Endothelial cell of umbilical vein (primary cell): ENCODE data around the gene SLC6A19. TPM values are rescaled to one million over a fixed set of nuclear protein-coding genes. Genes with fewer than 3 reads are reported as not detected.

ENCODE experiments used
- BruUV-seq: library from RNA; stranded (reverse); fragments of 400-500 nt; replicated peaks from 2 replicates; lab custom pipeline; 2021; lab: Mats Ljungman, UMichigan
- CTCF ChIA-PET: fragments of 300-600, 350-600 bp; sonication (Branson Sonifier 250); formaldehyde crosslinking; loops from one replicate; lab custom pipeline; 2021; ENCODE audit warnings: antibody characterized with exemption, inconsistent platforms; lab: Charles Lee
- POLR2A ChIA-PET: fragments of 300-600, 350-600 bp; sonication (Branson Sonifier 250); formaldehyde crosslinking; loops from one replicate; lab custom pipeline; 2021; ENCODE audit warnings: antibody characterized with exemption, inconsistent platforms; lab: Charles Lee
- DNase-seq: peaks from one replicate; pipeline ENCODE4 v3.0.0-alpha.2; 2011; ENCODE audit warnings: low read depth, low spot score
- FAIRE-seq: peaks from 2 replicates; lab custom pipeline; 2011; peaks lifted over from hg19 to GRCh38; lab: Jason Lieb, UNC
- H2AFZ ChIP-seq: 2 replicates; pipeline ENCODE4 v1.6.0; 2012; ENCODE audit warnings: low read depth, low read length, control low read depth, inconsistent platforms
- H3K27ac ChIP-seq: 2 replicates; pipeline ENCODE4 v1.5.1; 2011; ENCODE audit warnings: low read depth, mild to moderate bottlenecking, control low read depth, low read length, moderate library complexity; ENCODE audit not compliant: insufficient read depth
- H3K27me3 ChIP-seq, 2 experiments: 2 replicates each; pipeline versions ENCODE4 v1.6.0 to v1.6.1; 2011; ENCODE audit warnings: low read length in 2 of 2, mixed read lengths in 1 of 2; ENCODE audit not compliant: control insufficient read depth in 2 of 2, insufficient read depth in 2 of 2
- H3K36me3 ChIP-seq, 2 experiments: 2 replicates in 1 of 2; 3 replicates in 1 of 2; pipeline ENCODE4 v1.5.1; 2011; ENCODE audit warnings: low read length in 2 of 2, mild to moderate bottlenecking in 1 of 2, moderate library complexity in 1 of 2; ENCODE audit not compliant: control insufficient read depth in 2 of 2, insufficient read depth in 2 of 2; ENCODE audit errors: extremely low read depth in 1 of 2
- H3K4me1 ChIP-seq: 3 replicates; pipeline ENCODE4 v1.5.1; 2011; ENCODE audit warnings: mild to moderate bottlenecking, low read length; ENCODE audit not compliant: control insufficient read depth, insufficient read depth; ENCODE audit errors: extremely low read depth
- H3K4me2 ChIP-seq: 2 replicates; pipeline ENCODE4 v1.6.1; 2011; ENCODE audit warnings: low read length, control low read depth, mixed read lengths; ENCODE audit not compliant: insufficient read depth
- H3K4me3 ChIP-seq, 3 experiments: fragments of 200-600 bp in 1 of 3; sonication (generic), shearing (Covaris generic) in 1 of 3; replicated peaks in 1 of 3; 2 replicates each; pipeline ENCODE4 v1.5.1; 2011 to 2016; ENCODE audit warnings: control low read depth in 3 of 3, low read length in 3 of 3, mild to moderate bottlenecking in 2 of 3, inconsistent platforms in 1 of 3, low read depth in 1 of 3, moderate library complexity in 1 of 3; ENCODE audit not compliant: insufficient read depth in 1 of 3
- H3K79me2 ChIP-seq: 2 replicates; pipeline ENCODE4 v1.6.0; 2012; ENCODE audit warnings: low read length, inconsistent platforms; ENCODE audit not compliant: control insufficient read depth, insufficient read depth
- H3K9ac ChIP-seq: replicated peaks from 2 replicates; pipeline ENCODE3; 2011; ENCODE audit warnings: low read length, control low read depth; ENCODE audit not compliant: insufficient read depth; ENCODE audit errors: extremely low read depth
- H3K9me1 ChIP-seq: replicated peaks from 3 replicates; pipeline ENCODE4 v1.6.0; 2011; ENCODE audit warnings: mild to moderate bottlenecking, low read length; ENCODE audit not compliant: control insufficient read depth, insufficient read depth; ENCODE audit errors: extremely low read depth
- H3K9me3 ChIP-seq: replicated peaks from 2 replicates; pipeline ENCODE4 v1.5.1; 2012; ENCODE audit warnings: low read length, inconsistent platforms; ENCODE audit not compliant: control insufficient read depth, insufficient read depth
- H4K20me1 ChIP-seq: replicated peaks from 2 replicates; pipeline ENCODE3; 2011; ENCODE audit warnings: mild to moderate bottlenecking, low read length; ENCODE audit not compliant: control insufficient read depth, insufficient read depth; ENCODE audit errors: extremely low read depth
- EZH2 ChIP-seq: IDR thresholded peaks from 2 replicates; pipeline ENCODE4 v1.6.1; 2012; ENCODE audit warnings: borderline replicate concordance, low read depth, mild to moderate bottlenecking, moderate library complexity, low read length, inconsistent platforms; ENCODE audit not compliant: severe bottlenecking
- FOS ChIP-seq: IDR thresholded peaks from 2 replicates; pipeline ENCODE4 v1.6.1; 2011; ENCODE audit warnings: mild to moderate bottlenecking, low read length, moderate library complexity, borderline replicate concordance; ENCODE audit not compliant: insufficient read depth
- GATA2 ChIP-seq: IDR thresholded peaks from 2 replicates; pipeline ENCODE4 v1.7.0; 2011; ENCODE audit warnings: low read depth, mild to moderate bottlenecking, moderate library complexity, mixed read lengths, low read length; ENCODE audit not compliant: insufficient read length, insufficient read depth
- JUN ChIP-seq: IDR thresholded peaks from 2 replicates; pipeline ENCODE4 v1.6.1; 2011; ENCODE audit warnings: borderline replicate concordance, low read depth; ENCODE audit not compliant: insufficient read length, insufficient read depth
- MYC ChIP-seq: IDR thresholded peaks from one replicate; pipeline ENCODE4 v1.6.1; 2011; ENCODE audit warnings: mild to moderate bottlenecking, low read depth, low read length
- POLR2A ChIP-seq: IDR thresholded peaks from 2 replicates; pipeline ENCODE4 v1.6.1; 2012; ENCODE audit warnings: low read depth, mild to moderate bottlenecking, control low read depth, low read length
- POLR2AphosphoS5 ChIP-seq: IDR thresholded peaks from 2 replicates; pipeline ENCODE4 v1.6.1; 2012; ENCODE audit warnings: low read depth, mild to moderate bottlenecking, control low read depth, low read length, moderate library complexity; ENCODE audit not compliant: insufficient read depth
- dilution Hi-C: fragments of 300-500 bp; cut with MboI; formaldehyde crosslinking; loops from one replicate; pipeline ENCODE4 v1.15.0; 2019; ENCODE audit warnings: low sequenced_read_pairs; ENCODE audit not compliant: extremely low pct_ligation_motif_present
- intact Hi-C: fragments of 100-400 bp; cut with micrococcal nuclease; formaldehyde crosslinking; loops from one replicate; pipeline ENCODE4 v1.10.0; 2022
- polyA plus RNA-seq, 4 experiments: library from polyadenylated mRNA; depleted of rRNA in 3 of 4; stranded (reverse) in 3 of 4; unstranded in 1 of 4; fragments of >200 nt; gene quantifications; 2 replicates each; pipeline versions ENCODE4 v1.2.1 to v1.2.3, GENCODE V29; 2011 to 2012; ENCODE audit warnings: missing spikeins in 1 of 4
- total RNA-seq: library from RNA; stranded (reverse); gene quantifications from 2 replicates; pipeline ENCODE4 v1.2.3, GENCODE V29; 2021
- TF ChIP-seq, protein P1 (sequence below), 2 donors: IDR thresholded peaks; 1 replicate in 1 of 2; 2 replicates in 1 of 2; pipeline ENCODE4 v1.5.1; 2011; ENCODE audit warnings: low read length in 2 of 2, mild to moderate bottlenecking in 2 of 2, moderate library complexity in 2 of 2, control low read depth in 1 of 2, inconsistent platforms in 1 of 2, low read depth in 1 of 2; ENCODE audit not compliant: insufficient read depth in 1 of 2; ENCODE audit errors: extremely low read depth in 1 of 2
- TF ChIP-seq, protein P2 (sequence below): IDR thresholded peaks from 2 replicates; pipeline ENCODE4 v1.6.1; 2011; ENCODE audit not compliant: insufficient read depth, insufficient read length

Gene SLC6A19
- total and polyA plus RNA-seq, 2 donors (not counting 3 experiments of a cell fraction or from before 2014, with no cell fraction given): not detected

DNA sequence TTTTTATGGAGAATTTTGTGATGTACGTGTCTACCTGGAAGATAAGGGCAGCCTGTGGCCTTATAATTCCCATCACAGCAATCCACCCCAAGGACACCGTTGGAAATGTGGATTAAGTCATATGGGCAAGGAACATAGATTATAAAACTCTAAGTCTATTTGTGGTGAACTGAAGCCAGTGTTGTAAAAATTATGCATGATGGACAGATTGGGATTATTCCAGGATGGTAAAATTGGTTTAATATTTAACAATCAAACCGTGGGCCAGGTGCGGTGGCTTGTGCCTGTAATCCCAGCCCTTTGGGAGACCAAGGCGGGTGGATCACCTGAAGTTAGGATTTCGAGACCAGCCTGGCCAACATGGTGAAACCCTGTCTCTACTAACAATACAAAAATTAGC is 12.9 kb upstream of the SLC6A19 start:
- Histone ChIP-seq H3K9me3 (no peaks in the 10 kb centered on the region), H3K36me3 (no peaks in the 10 kb centered on the region), H4K20me1 (no peaks in the 10 kb centered on the region), H3K4me1 (no peaks in the 10 kb centered on the region), H2AFZ (no peak overlapping the region), H3K9ac (no peak overlapping the region), H3K4me3 (no peak overlapping the region), H3K79me2 (no peaks in the 10 kb centered on the region), H3K4me2 (no peak overlapping the region), H3K27ac (no peak overlapping the region), H3K27me3 (no peaks in the 10 kb centered on the region), H3K9me1 (no peaks in the 10 kb centered on the region)
- no TSS peak for BruUV-seq
- no peak for FAIRE-seq
- ChIA-PET POLR2A (no interaction called here), CTCF (no interaction called here)
- TF ChIP-seq, protein P1, sequence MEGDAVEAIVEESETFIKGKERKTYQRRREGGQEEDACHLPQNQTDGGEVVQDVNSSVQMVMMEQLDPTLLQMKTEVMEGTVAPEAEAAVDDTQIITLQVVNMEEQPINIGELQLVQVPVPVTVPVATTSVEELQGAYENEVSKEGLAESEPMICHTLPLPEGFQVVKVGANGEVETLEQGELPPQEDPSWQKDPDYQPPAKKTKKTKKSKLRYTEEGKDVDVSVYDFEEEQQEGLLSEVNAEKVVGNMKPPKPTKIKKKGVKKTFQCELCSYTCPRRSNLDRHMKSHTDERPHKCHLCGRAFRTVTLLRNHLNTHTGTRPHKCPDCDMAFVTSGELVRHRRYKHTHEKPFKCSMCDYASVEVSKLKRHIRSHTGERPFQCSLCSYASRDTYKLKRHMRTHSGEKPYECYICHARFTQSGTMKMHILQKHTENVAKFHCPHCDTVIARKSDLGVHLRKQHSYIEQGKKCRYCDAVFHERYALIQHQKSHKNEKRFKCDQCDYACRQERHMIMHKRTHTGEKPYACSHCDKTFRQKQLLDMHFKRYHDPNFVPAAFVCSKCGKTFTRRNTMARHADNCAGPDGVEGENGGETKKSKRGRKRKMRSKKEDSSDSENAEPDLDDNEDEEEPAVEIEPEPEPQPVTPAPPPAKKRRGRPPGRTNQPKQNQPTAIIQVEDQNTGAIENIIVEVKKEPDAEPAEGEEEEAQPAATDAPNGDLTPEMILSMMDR (IDR thresholded peaks at IDR 0.05; ENCODE audit: extremely low read depth in 1 of 2, insufficient read depth in 1 of 2, low read depth in 1 of 2, low read length in 2 of 2): no peak
- TF ChIP-seq FOS: no peak
- no peak for TF ChIP-seq POLR2A
- TF ChIP-seq, protein P2, sequence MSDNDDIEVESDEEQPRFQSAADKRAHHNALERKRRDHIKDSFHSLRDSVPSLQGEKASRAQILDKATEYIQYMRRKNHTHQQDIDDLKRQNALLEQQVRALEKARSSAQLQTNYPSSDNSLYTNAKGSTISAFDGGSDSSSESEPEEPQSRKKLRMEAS: no peak
- TF ChIP-seq EZH2: no peak
- TF ChIP-seq JUN: no peak
- TF ChIP-seq GATA2: no peak
- no peak for TF ChIP-seq MYC
- no peak for TF ChIP-seq POLR2AphosphoS5
- dilution Hi-C loops: no loop called here
- DNase-seq: no peak
- intact Hi-C loops: no loop called here
